Measurements from ENCODE around the gene CDH5. TPM values are rescaled to one million over a fixed set of nuclear protein-coding genes. Genes with fewer than 3 reads are reported as not detected.

The CDH5 gene
- total RNA-seq, 1 donor from 2014 or later = 1,308 TPM

- TF ChIP-seq, protein P1, sequence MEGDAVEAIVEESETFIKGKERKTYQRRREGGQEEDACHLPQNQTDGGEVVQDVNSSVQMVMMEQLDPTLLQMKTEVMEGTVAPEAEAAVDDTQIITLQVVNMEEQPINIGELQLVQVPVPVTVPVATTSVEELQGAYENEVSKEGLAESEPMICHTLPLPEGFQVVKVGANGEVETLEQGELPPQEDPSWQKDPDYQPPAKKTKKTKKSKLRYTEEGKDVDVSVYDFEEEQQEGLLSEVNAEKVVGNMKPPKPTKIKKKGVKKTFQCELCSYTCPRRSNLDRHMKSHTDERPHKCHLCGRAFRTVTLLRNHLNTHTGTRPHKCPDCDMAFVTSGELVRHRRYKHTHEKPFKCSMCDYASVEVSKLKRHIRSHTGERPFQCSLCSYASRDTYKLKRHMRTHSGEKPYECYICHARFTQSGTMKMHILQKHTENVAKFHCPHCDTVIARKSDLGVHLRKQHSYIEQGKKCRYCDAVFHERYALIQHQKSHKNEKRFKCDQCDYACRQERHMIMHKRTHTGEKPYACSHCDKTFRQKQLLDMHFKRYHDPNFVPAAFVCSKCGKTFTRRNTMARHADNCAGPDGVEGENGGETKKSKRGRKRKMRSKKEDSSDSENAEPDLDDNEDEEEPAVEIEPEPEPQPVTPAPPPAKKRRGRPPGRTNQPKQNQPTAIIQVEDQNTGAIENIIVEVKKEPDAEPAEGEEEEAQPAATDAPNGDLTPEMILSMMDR (IDR thresholded peaks at IDR 0.05; ENCODE audit: unreplicated experiment) = no peak
- peaks cover 22% of the 10 kb centered on the region for H3K27me3 Mint-ChIP-seq (ENCODE audit: unreplicated experiment)
- H3K4me1 Mint-ChIP-seq (ENCODE audit: unreplicated experiment) = peaks cover 22% of the 10 kb centered on the region
- no peak for DNase-seq (ENCODE audit: low spot score)
- peak overlapping the region; percentile 68 for H3K4me3 Mint-ChIP-seq (ENCODE audit: unreplicated experiment)
- H3K9me3 Mint-ChIP-seq (ENCODE audit: unreplicated experiment) = no peaks in the 10 kb centered on the region
- H3K36me3 Mint-ChIP-seq (ENCODE audit: low read depth, unreplicated experiment) = peaks cover 73% of the 10 kb centered on the region
- H3K27ac Mint-ChIP-seq (ENCODE audit: unreplicated experiment) = no peak overlapping the region
Observed at GRCh38 chr16:66389256-66390176, 23.0 kb downstream of the CDH5 start.

- Mint-ChIP-seq H3K27me3 (ENCODE audit: unreplicated experiment) (peaks cover 22% of the 10 kb centered on the region), H3K4me1 (ENCODE audit: unreplicated experiment) (peaks cover 22% of the 10 kb centered on the region), H3K9me3 (ENCODE audit: unreplicated experiment) (no peaks in the 10 kb centered on the region), H3K36me3 (ENCODE audit: low read depth, unreplicated experiment) (peaks cover 78% of the 10 kb centered on the region), H3K27ac (ENCODE audit: unreplicated experiment) (no peak overlapping the region), H3K4me3 (ENCODE audit: unreplicated experiment) (peak overlapping the region; percentile 68)
- DNase-seq (ENCODE audit: low spot score) = no peak
- TF ChIP-seq, protein P1 (IDR thresholded peaks at IDR 0.05; ENCODE audit: unreplicated experiment) = no peak
Observed at GRCh38 chr16:66390346-66391108, 24.0 kb downstream of the CDH5 start.

GRCh38 chr16:66391726-66392670, 25.5 kb downstream of the CDH5 start:
- peaks cover 19% of the 10 kb centered on the region for H3K4me1 Mint-ChIP-seq (ENCODE audit: unreplicated experiment)
- TF ChIP-seq, protein P1 (IDR thresholded peaks at IDR 0.05; ENCODE audit: unreplicated experiment) = no peak
- DNase-seq (ENCODE audit: low spot score) = no peak
- H3K4me3 Mint-ChIP-seq (ENCODE audit: unreplicated experiment) = no peak overlapping the region
- no peaks in the 10 kb centered on the region for H3K9me3 Mint-ChIP-seq (ENCODE audit: unreplicated experiment)
- H3K36me3 Mint-ChIP-seq (ENCODE audit: low read depth, unreplicated experiment) = peaks cover 82% of the 10 kb centered on the region
- peak overlapping the region; percentile 78 for H3K27ac Mint-ChIP-seq (ENCODE audit: unreplicated experiment)
- H3K27me3 Mint-ChIP-seq (ENCODE audit: unreplicated experiment) = peaks cover 18% of the 10 kb centered on the region

DNA sequence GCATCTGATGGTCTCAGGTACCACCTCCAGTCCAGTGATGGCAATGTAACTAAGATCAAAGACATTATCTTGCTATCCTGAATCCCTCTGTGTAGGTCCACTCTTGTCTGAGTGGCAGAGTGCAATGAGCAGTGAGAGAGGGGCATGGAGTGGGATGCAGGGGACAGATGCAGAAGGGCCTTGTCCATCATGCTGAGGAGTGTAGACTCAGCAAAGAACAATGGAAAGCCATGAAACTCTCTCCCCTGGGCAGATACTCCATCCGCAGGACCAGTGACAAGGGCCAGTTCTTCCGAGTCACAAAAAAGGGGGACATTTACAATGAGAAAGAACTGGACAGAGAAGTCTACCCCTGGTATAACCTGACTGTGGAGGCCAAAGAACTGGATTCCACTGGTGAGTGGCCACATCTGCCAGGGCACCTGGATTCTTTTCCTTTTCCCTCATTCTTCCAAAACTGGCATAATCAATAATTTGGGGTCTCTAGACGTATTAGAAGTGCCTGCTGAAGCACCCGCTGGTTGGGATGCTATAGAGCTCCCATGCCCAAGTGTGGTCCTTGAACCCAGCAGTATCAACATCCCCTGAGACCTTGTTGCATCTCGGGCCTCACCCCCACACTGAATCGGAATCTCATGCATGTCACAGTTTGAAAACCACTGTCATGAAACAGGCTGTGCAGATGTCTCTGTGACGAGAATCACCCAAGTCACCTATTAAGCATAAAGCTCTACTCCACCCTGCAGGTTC, 29.5 kb downstream of the CDH5 start:
- Mint-ChIP-seq H3K9me3 (ENCODE audit: unreplicated experiment) (no peaks in the 10 kb centered on the region), H3K4me3 (ENCODE audit: unreplicated experiment) (peak overlapping the region; percentile 42), H3K36me3 (ENCODE audit: low read depth, unreplicated experiment) (peaks cover 81% of the 10 kb centered on the region), H3K27me3 (ENCODE audit: unreplicated experiment) (peaks cover 13% of the 10 kb centered on the region), H3K4me1 (ENCODE audit: unreplicated experiment) (peaks cover 24% of the 10 kb centered on the region), H3K27ac (ENCODE audit: unreplicated experiment) (peak overlapping the region; percentile 31)
- TF ChIP-seq, protein P1 (IDR thresholded peaks at IDR 0.05; ENCODE audit: unreplicated experiment) = no peak
- no peak for DNase-seq (ENCODE audit: low spot score)
